Jurkat, Clone E6-1 (cell line): ENCODE measurements around the gene PFN1. TPM values are rescaled to one million over a fixed set of nuclear protein-coding genes. Genes with fewer than 3 reads are reported as not detected.

Experiments
- DNase-seq: peaks from one replicate; pipeline ENCODE4 v3.0.0-alpha.2; 2011; ENCODE audit warnings: low read depth, low spot score
- H3K4me3 ChIP-seq: 2 replicates; pipeline ENCODE4 v1.5.1; 2011; ENCODE audit warnings: mild to moderate bottlenecking, low read length, control low read depth, moderate library complexity
- polyA plus RNA-seq: library from polyadenylated mRNA; unstranded; fragments of >200 nt; gene quantifications from one replicate; pipeline ENCODE4 v1.2.1, GENCODE V29; 2012; ENCODE audit warnings: missing spikeins; ENCODE audit not compliant: insufficient read length, insufficient read depth

The PFN1 gene
- polyA plus RNA-seq = 1,752 TPM

- H3K4me3 ChIP-seq = peak within 1 kb of the TSS; percentile 92
These were observed at the start of gene PFN1 for GRCh38 chr17:4948166-4948930. PFN1 (minus strand) TSS chr17:4948530; CDS start chr17:4948394, 136 bp downstream.

GRCh38 chr17:4997302-4998026, 49.1 kb upstream of the PFN1 start, which contains the start of the genes INCA1 and KIF1C:
INCA1 (minus strand) TSS chr17:4997522; CDS start chr17:4994437, 3,085 bp downstream.
KIF1C (plus strand) TSS chr17:4997950; CDS start chr17:5000247, 2,297 bp downstream.
- peak; percentile 71 for DNase-seq
- peak within 1 kb of the TSS; percentile 66 for H3K4me3 ChIP-seq

More at GRCh38 chr17:4948166-4948930, at the start of gene PFN1:
- peak; percentile 93 for DNase-seq

- no peak for DNase-seq
- no peak overlapping the region for H3K4me3 ChIP-seq
These were observed 45.8 kb upstream of the PFN1 start for GRCh38 chr17:4994081-4994595.

- H3K4me3 ChIP-seq = peak overlapping the region; percentile 78
- no peak for DNase-seq
These were observed 39.6 kb upstream of the PFN1 start for GRCh38 chr17:4987767-4988567.

GRCh38 chr17:4986951-4987766, 38.8 kb upstream of the PFN1 start, which contains the start of gene CAMTA2:
CAMTA2 (minus strand) TSS chr17:4987675; CDS start chr17:4986222, 1,453 bp downstream.
- peak; percentile 76 for DNase-seq
- peak within 1 kb of the TSS; percentile 78 for H3K4me3 ChIP-seq

- H3K4me3 ChIP-seq = peak overlapping the region; percentile 78
- DNase-seq = no peak
These were observed 38.1 kb upstream of the PFN1 start for GRCh38 chr17:4986403-4986802.

- no peak for DNase-seq
- no peak overlapping the region for H3K4me3 ChIP-seq
These were observed 34.0 kb upstream of the PFN1 start for GRCh38 chr17:4982305-4982704.

GRCh38 chr17:4980644-4981216, 32.4 kb upstream of the PFN1 start:
- no peak overlapping the region for H3K4me3 ChIP-seq
- peak; percentile 81 for DNase-seq

- no peak overlapping the region for H3K4me3 ChIP-seq
- no peak for DNase-seq
These were observed 30.4 kb upstream of the PFN1 start for GRCh38 chr17:4978726-4979125.

- H3K4me3 ChIP-seq = no peak overlapping the region
- no peak for DNase-seq
These were observed 25.9 kb upstream of the PFN1 start for GRCh38 chr17:4974115-4974670.

- H3K4me3 ChIP-seq = no peak overlapping the region
- no peak for DNase-seq
These were observed 25.2 kb upstream of the PFN1 start for GRCh38 chr17:4973256-4974114.

GRCh38 chr17:4972752-4973151, 24.4 kb upstream of the PFN1 start:
- H3K4me3 ChIP-seq = no peak overlapping the region
- DNase-seq = no peak

GRCh38 chr17:4972322-4972721, 24.0 kb upstream of the PFN1 start:
- no peak overlapping the region for H3K4me3 ChIP-seq
- no peak for DNase-seq

- H3K4me3 ChIP-seq = no peak overlapping the region
- no peak for DNase-seq
These were observed 23.5 kb upstream of the PFN1 start for GRCh38 chr17:4971826-4972225.

GRCh38 chr17:4970273-4970672, 21.9 kb upstream of the PFN1 start:
- H3K4me3 ChIP-seq = no peak overlapping the region

GRCh38 chr17:4969551-4970173, 21.3 kb upstream of the PFN1 start:
- no peak overlapping the region for H3K4me3 ChIP-seq
- DNase-seq = no peak

More at GRCh38 chr17:4970273-4970672, 21.9 kb upstream of the PFN1 start:
- DNase-seq = no peak
